Mesenchymal stem cell (in vitro differentiated cells and primary cell): Measurements from ENCODE around the gene OR10J5. TPM values are rescaled to one million over a fixed set of nuclear protein-coding genes. Genes with fewer than 3 reads are reported as not detected.
A peak's percentile ranks its signal among the peaks of the same experiment; 100 is the strongest.

Source experiments
- DNase-seq: peaks from one replicate; pipeline ENCODE4 v3.0.0-alpha.2; 2013
- H2AFZ ChIP-seq: one replicate; pipeline ENCODE4 v1.6.1; 2013; ENCODE audit warnings: low read depth, mild to moderate bottlenecking, control low read depth, inconsistent platforms, low read length, moderate library complexity
- H2AK5ac ChIP-seq: 2 replicates; pipeline ENCODE4 v1.6.1; 2013; ENCODE audit warnings: low read length, moderate library complexity, mild to moderate bottlenecking, inconsistent platforms; ENCODE audit not compliant: severe bottlenecking
- H2BK120ac ChIP-seq: one replicate; pipeline ENCODE4 v1.6.1; 2013; ENCODE audit warnings: low read depth, mild to moderate bottlenecking, inconsistent platforms, low read length, moderate library complexity
- H2BK12ac ChIP-seq, 2 experiments: one replicate each; pipeline ENCODE4 v1.6.1; 2013; ENCODE audit warnings: inconsistent platforms in 2 of 2, low read length in 2 of 2, mild to moderate bottlenecking in 2 of 2, moderate library complexity in 2 of 2, control low read depth in 1 of 2
- H2BK15ac ChIP-seq: one replicate; pipeline ENCODE4 v1.6.1; 2013; ENCODE audit warnings: mild to moderate bottlenecking, low read depth, inconsistent platforms; ENCODE audit not compliant: poor library complexity, severe bottlenecking
- H2BK5ac ChIP-seq: 2 replicates; pipeline ENCODE4 v1.6.1; 2013; ENCODE audit warnings: low read depth, mild to moderate bottlenecking, low read length, control low read depth, inconsistent platforms; ENCODE audit not compliant: poor library complexity, severe bottlenecking
- H3K14ac ChIP-seq, 2 experiments: one replicate each; pipeline ENCODE4 v1.6.1; 2013; ENCODE audit warnings: inconsistent platforms in 2 of 2, low read length in 2 of 2, control low read depth in 1 of 2, mild to moderate bottlenecking in 1 of 2, moderate library complexity in 1 of 2
- H3K18ac ChIP-seq, 2 experiments: one replicate each; pipeline ENCODE4 v1.6.1; 2013; ENCODE audit warnings: inconsistent platforms in 2 of 2, low read length in 2 of 2, control low read depth in 1 of 2, low read depth in 1 of 2, mild to moderate bottlenecking in 1 of 2
- H3K23ac ChIP-seq, 2 experiments: one replicate each; pipeline ENCODE4 v1.6.1; 2013; ENCODE audit warnings: inconsistent platforms in 2 of 2, low read length in 2 of 2, mild to moderate bottlenecking in 2 of 2, moderate library complexity in 2 of 2, control low read depth in 1 of 2
- H3K27ac ChIP-seq: 2 replicates; pipeline ENCODE4 v1.5.1; 2013; ENCODE audit warnings: mild to moderate bottlenecking, moderate library complexity, low read length, control low read depth, inconsistent platforms; ENCODE audit not compliant: poor library complexity, severe bottlenecking
- H3K27me3 ChIP-seq, 2 experiments: 2 replicates each; pipeline versions ENCODE4 v1.6.1 to v1.7.0; 2013; ENCODE audit warnings: low read length in 2 of 2, mild to moderate bottlenecking in 2 of 2, moderate library complexity in 2 of 2, control low read depth in 1 of 2, inconsistent platforms in 1 of 2; ENCODE audit not compliant: control insufficient read depth in 1 of 2, insufficient read depth in 1 of 2
- H3K36me3 ChIP-seq, 2 experiments: 2 replicates each; pipeline versions ENCODE4 v1.6.1 to v1.7.0; 2013; ENCODE audit warnings: low read length in 2 of 2, control low read depth in 1 of 2, inconsistent platforms in 1 of 2, low read depth in 1 of 2, mild to moderate bottlenecking in 1 of 2; ENCODE audit not compliant: insufficient read depth in 2 of 2, control insufficient read depth in 1 of 2
- H3K4ac ChIP-seq, 2 experiments: one replicate each; pipeline ENCODE4 v1.6.1; 2013; ENCODE audit warnings: inconsistent platforms in 2 of 2, low read length in 2 of 2, mild to moderate bottlenecking in 2 of 2, moderate library complexity in 2 of 2, control low read depth in 1 of 2, low read depth in 1 of 2
- H3K4me1 ChIP-seq: 2 replicates; pipeline ENCODE4 v1.6.1; 2013; ENCODE audit warnings: low read depth, low read length, control low read depth; ENCODE audit not compliant: control insufficient read depth, insufficient read depth
- H3K4me2 ChIP-seq: 2 replicates; pipeline ENCODE4 v1.6.1; 2013; ENCODE audit warnings: low read length, mild to moderate bottlenecking, inconsistent platforms; ENCODE audit not compliant: poor library complexity, severe bottlenecking
- H3K4me3 ChIP-seq, 2 experiments: 2 replicates each; pipeline versions ENCODE4 v1.5.1 to v1.7.0; 2013; ENCODE audit warnings: low read length in 2 of 2, mild to moderate bottlenecking in 2 of 2, control low read depth in 1 of 2, low read depth in 1 of 2; ENCODE audit not compliant: insufficient read depth in 1 of 2
- H3K79me1 ChIP-seq: replicated peaks from 2 replicates; pipeline ENCODE4 v1.6.1; 2013; ENCODE audit warnings: mild to moderate bottlenecking, control low read depth, low read length, inconsistent platforms; ENCODE audit not compliant: poor library complexity, severe bottlenecking
- H3K9ac ChIP-seq: 2 replicates; pipeline ENCODE4 v1.7.0; 2013; ENCODE audit warnings: mild to moderate bottlenecking, low read length, moderate library complexity
- H3K9me3 ChIP-seq: 2 replicates; pipeline ENCODE4 v1.7.0; 2013; ENCODE audit warnings: mild to moderate bottlenecking, low read length; ENCODE audit not compliant: control insufficient read depth
- H4K8ac ChIP-seq: one replicate; pipeline ENCODE4 v1.6.1; 2013; ENCODE audit warnings: inconsistent platforms, mild to moderate bottlenecking, low read length, moderate library complexity
- H4K91ac ChIP-seq: one replicate; pipeline ENCODE4 v1.6.1; 2013; ENCODE audit warnings: mild to moderate bottlenecking, low read length, inconsistent platforms
- whole genome bisulfite sequencing: methylation state at CpG from one replicate; pipeline ENCODE4 v1.1.7; 2013; ENCODE audit warnings: mixed read lengths; 5-methylcytosine and 5-hydroxymethylcytosine counted together
- polyA plus RNA-seq, 2 experiments: library from polyadenylated mRNA; stranded (reverse); fragments of 200-250 nt; gene quantifications; one replicate each; pipeline ENCODE4 v1.2.3, GENCODE V29; 2013

The OR10J5 gene, protein sequence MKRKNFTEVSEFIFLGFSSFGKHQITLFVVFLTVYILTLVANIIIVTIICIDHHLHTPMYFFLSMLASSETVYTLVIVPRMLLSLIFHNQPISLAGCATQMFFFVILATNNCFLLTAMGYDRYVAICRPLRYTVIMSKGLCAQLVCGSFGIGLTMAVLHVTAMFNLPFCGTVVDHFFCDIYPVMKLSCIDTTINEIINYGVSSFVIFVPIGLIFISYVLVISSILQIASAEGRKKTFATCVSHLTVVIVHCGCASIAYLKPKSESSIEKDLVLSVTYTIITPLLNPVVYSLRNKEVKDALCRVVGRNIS
- not detected for polyA plus RNA-seq (2013, experiment 1 of 2)
- not detected for polyA plus RNA-seq (2013, experiment 2 of 2)

DNA sequence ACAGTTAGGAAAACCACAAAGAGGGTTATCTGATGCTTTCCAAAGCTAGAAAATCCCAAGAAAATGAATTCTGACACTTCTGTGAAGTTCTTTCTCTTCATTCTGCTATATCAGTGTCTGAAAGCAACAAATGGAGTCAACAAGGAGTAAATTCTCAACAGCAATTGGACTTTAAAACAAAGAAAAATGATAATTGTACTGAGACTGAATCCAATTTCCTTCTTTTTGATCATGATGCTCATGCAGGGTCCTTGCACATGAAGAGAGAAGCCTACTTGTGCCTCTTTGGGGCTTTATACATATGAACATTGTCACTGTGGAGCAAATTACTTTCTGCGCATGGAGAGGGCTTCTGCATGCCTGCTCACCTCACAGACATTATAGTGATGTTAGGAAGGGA is at the start of gene OR10J5:
Gene OR10J5, minus strand, starts transcription at position 101 of the 400 bp plus-strand sequence. Its CDS starts 0 bp downstream, at position 101.
- Histone ChIP-seq H3K4me1 (no peaks in the 10 kb centered on the region), H3K4me3 (no peak within 1 kb of the TSS), H3K79me1 (no peaks in the 10 kb centered on the region), H2BK15ac (no peak within 1 kb of the TSS), H2AFZ (no peak within 1 kb of the TSS), H2BK12ac (no peak within 1 kb of the TSS), H3K23ac (no peak within 1 kb of the TSS), H4K91ac (no peak within 1 kb of the TSS), H2AK5ac (no peak within 1 kb of the TSS), H3K27ac (no peak within 1 kb of the TSS), H3K18ac (no peak within 1 kb of the TSS), H3K36me3 (no peaks in the 10 kb centered on the region), H2BK120ac (no peak within 1 kb of the TSS), H3K14ac (no peak within 1 kb of the TSS), H3K9ac (no peak within 1 kb of the TSS), H2BK5ac (no peak within 1 kb of the TSS), H4K8ac (no peak within 1 kb of the TSS), H3K27me3 (no peaks in the 10 kb centered on the region), H3K9me3 (peaks cover 8% of the 10 kb centered on the region), H3K4me2 (no peak within 1 kb of the TSS), H3K4ac (no peak within 1 kb of the TSS)
- WGBS, result 80% methylated on average over 1 of the region's 1 CpG
- DNase-seq, result no peak

GRCh38 chr1:159584536-159584935 is 48.7 kb upstream of the OR10J5 start:
- Histone ChIP-seq H3K27ac (no peak overlapping the region), H3K79me1 (no peaks in the 10 kb centered on the region), H2AFZ (no peak overlapping the region), H2BK120ac (no peak overlapping the region), H3K18ac (no peak overlapping the region), H2BK15ac (no peak overlapping the region), H3K9me3 (no peaks in the 10 kb centered on the region), H2AK5ac (no peak overlapping the region), H3K14ac (no peak overlapping the region), H3K9ac (no peak overlapping the region), H2BK5ac (no peak overlapping the region), H3K4me1 (no peaks in the 10 kb centered on the region), H3K36me3 (no peaks in the 10 kb centered on the region), H4K91ac (no peak overlapping the region), H3K27me3 (no peaks in the 10 kb centered on the region), H3K4ac (no peak overlapping the region), H3K4me3 (no peak overlapping the region), H2BK12ac (no peak overlapping the region), H3K4me2 (no peak overlapping the region), H3K23ac (no peak overlapping the region), H4K8ac (no peak overlapping the region)
- 61% methylated on average over 2 of the region's 2 CpGs for WGBS
- DNase-seq, result no peak

GRCh38 chr1:159581422-159581821 is 45.6 kb upstream of the OR10J5 start:
- Histone ChIP-seq H3K79me1 (no peaks in the 10 kb centered on the region), H2BK12ac (no peak overlapping the region), H2BK5ac (no peak overlapping the region), H2AK5ac (no peak overlapping the region), H3K14ac (no peak overlapping the region), H4K91ac (no peak overlapping the region), H3K4me3 (no peak overlapping the region), H3K36me3 (no peaks in the 10 kb centered on the region), H3K4ac (no peak overlapping the region), H3K4me1 (no peaks in the 10 kb centered on the region), H3K27me3 (no peaks in the 10 kb centered on the region), H2AFZ (no peak overlapping the region), H4K8ac (no peak overlapping the region), H3K9me3 (no peaks in the 10 kb centered on the region), H3K18ac (no peak overlapping the region), H3K27ac (no peak overlapping the region), H3K23ac (no peak overlapping the region), H2BK15ac (no peak overlapping the region), H3K9ac (no peak overlapping the region), H2BK120ac (no peak overlapping the region), H3K4me2 (no peak overlapping the region)
- DNase-seq, result peak; percentile 5
- no CpG with 5 or more reads among the region's 1 CpG for WGBS

- Histone ChIP-seq H2BK5ac (no peak overlapping the region), H3K18ac (no peak overlapping the region), H2BK15ac (no peak overlapping the region), H3K14ac (no peak overlapping the region), H4K8ac (no peak overlapping the region), H3K27me3 (no peaks in the 10 kb centered on the region), H3K4me3 (no peak overlapping the region), H3K4me2 (no peak overlapping the region), H4K91ac (no peak overlapping the region), H3K4ac (no peak overlapping the region), H3K9ac (no peak overlapping the region), H3K27ac (no peak overlapping the region), H2AK5ac (no peak overlapping the region), H2BK12ac (no peak overlapping the region), H2BK120ac (no peak overlapping the region), H3K23ac (no peak overlapping the region), H3K36me3 (no peaks in the 10 kb centered on the region), H2AFZ (no peak overlapping the region), H3K4me1 (no peaks in the 10 kb centered on the region), H3K79me1 (no peaks in the 10 kb centered on the region), H3K9me3 (no peaks in the 10 kb centered on the region)
- WGBS, result 0% methylated on average over 1 of the region's 3 CpGs
- no peak for DNase-seq
Observed at GRCh38 chr1:159580340-159580739, 44.5 kb upstream of the OR10J5 start.
